ENCODE results near the gene PROM1. TPM values are rescaled to one million over a fixed set of nuclear protein-coding genes. Genes with fewer than 3 reads are reported as not detected.

PROM1 gene
- total RNA-seq, 1 experiment from 2014 or later, result not detected

- H3K36me3 ChIP-seq, result no peaks in the 10 kb centered on the region
- H3K9me3 ChIP-seq (replicated peaks), result no peaks in the 10 kb centered on the region
- peaks cover 3% of the 10 kb centered on the region for H3K4me1 ChIP-seq (replicated peaks)
- H3K27ac ChIP-seq, result no peak overlapping the region
- no peak for DNase-seq (ENCODE audit: low read depth in 1 of 2, low spot score in 2 of 2)
- H3K4me3 ChIP-seq, result no peak overlapping the region
- no peaks in the 10 kb centered on the region for H3K27me3 ChIP-seq (replicated peaks)
Observed at GRCh38 chr4:16039139-16039538, 44.7 kb downstream of the PROM1 start.

GRCh38 chr4:16037901-16038300 is 45.9 kb downstream of the PROM1 start:
- Histone ChIP-seq H3K27me3 (replicated peaks) (no peaks in the 10 kb centered on the region), H3K4me1 (replicated peaks) (peaks cover 6% of the 10 kb centered on the region), H3K9me3 (replicated peaks) (no peaks in the 10 kb centered on the region), H3K36me3 (no peaks in the 10 kb centered on the region), H3K27ac (no peak overlapping the region), H3K4me3 (no peak overlapping the region)
- no peak for DNase-seq (ENCODE audit: low read depth in 1 of 2, low spot score in 2 of 2)

- Histone ChIP-seq H3K9me3 (replicated peaks) (no peaks in the 10 kb centered on the region), H3K27me3 (replicated peaks) (no peaks in the 10 kb centered on the region), H3K27ac (no peak overlapping the region), H3K4me3 (no peak overlapping the region), H3K4me1 (replicated peaks) (peaks cover 6% of the 10 kb centered on the region), H3K36me3 (no peaks in the 10 kb centered on the region)
- no peak for DNase-seq (ENCODE audit: low read depth in 1 of 2, low spot score in 2 of 2)
Observed at GRCh38 chr4:16035843-16036242, 48.0 kb downstream of the PROM1 start.

GRCh38 chr4:16034010-16034748 is 49.6 kb downstream of the PROM1 start:
- H3K27ac ChIP-seq, result no peak overlapping the region
- no peaks in the 10 kb centered on the region for H3K27me3 ChIP-seq (replicated peaks)
- DNase-seq (ENCODE audit: low read depth in 1 of 2, low spot score in 2 of 2), result peak in 1 of 2 experiments; percentile 9
- H3K36me3 ChIP-seq, result no peaks in the 10 kb centered on the region
- peaks cover 6% of the 10 kb centered on the region for H3K4me1 ChIP-seq (replicated peaks)
- no peak overlapping the region for H3K4me3 ChIP-seq
- no peaks in the 10 kb centered on the region for H3K9me3 ChIP-seq (replicated peaks)

GRCh38 chr4:16032396-16032770 is 51.4 kb downstream of the PROM1 start:
- Histone ChIP-seq H3K27ac (no peak overlapping the region), H3K4me3 (no peak overlapping the region), H3K9me3 (replicated peaks) (no peaks in the 10 kb centered on the region), H3K36me3 (no peaks in the 10 kb centered on the region), H3K4me1 (replicated peaks) (peaks cover 6% of the 10 kb centered on the region), H3K27me3 (replicated peaks) (no peaks in the 10 kb centered on the region)
- DNase-seq (ENCODE audit: low read depth in 1 of 2, low spot score in 2 of 2), result no peak

- H3K4me1 ChIP-seq (replicated peaks), result peaks cover 6% of the 10 kb centered on the region
- no peak overlapping the region for H3K4me3 ChIP-seq
- H3K36me3 ChIP-seq, result no peaks in the 10 kb centered on the region
- H3K27me3 ChIP-seq (replicated peaks), result no peaks in the 10 kb centered on the region
- H3K9me3 ChIP-seq (replicated peaks), result no peaks in the 10 kb centered on the region
- H3K27ac ChIP-seq, result no peak overlapping the region
- DNase-seq (ENCODE audit: low read depth in 1 of 2, low spot score in 2 of 2), result no peak
Observed at GRCh38 chr4:16031546-16032395, 52.1 kb downstream of the PROM1 start.

- Histone ChIP-seq H3K4me1 (replicated peaks) (peaks cover 6% of the 10 kb centered on the region), H3K27me3 (replicated peaks) (no peaks in the 10 kb centered on the region; the same call in 1 of the 2 replicates), H3K36me3 (no peaks in the 10 kb centered on the region), H3K27ac (no peak overlapping the region), H3K4me3 (no peak overlapping the region), H3K9me3 (replicated peaks) (no peaks in the 10 kb centered on the region)
- no peak for DNase-seq (ENCODE audit: low read depth in 1 of 2, low spot score in 2 of 2)
Observed at GRCh38 chr4:16029886-16030285, 53.9 kb downstream of the PROM1 start.

- peak in 1 of 2 experiments; percentile 9 for DNase-seq (ENCODE audit: low read depth in 1 of 2, low spot score in 2 of 2)
- Histone ChIP-seq H3K9me3 (replicated peaks) (no peaks in the 10 kb centered on the region), H3K27ac (no peak overlapping the region), H3K36me3 (no peaks in the 10 kb centered on the region), H3K4me1 (replicated peaks) (peaks cover 5% of the 10 kb centered on the region), H3K4me3 (no peak overlapping the region), H3K27me3 (replicated peaks) (no peaks in the 10 kb centered on the region; the same call in 1 of the 2 replicates)
Observed at GRCh38 chr4:16029262-16029661, 54.6 kb downstream of the PROM1 start.

GRCh38 chr4:16027626-16028025 is 56.2 kb downstream of the PROM1 start:
- Histone ChIP-seq H3K9me3 (replicated peaks) (no peaks in the 10 kb centered on the region), H3K36me3 (no peaks in the 10 kb centered on the region), H3K4me1 (replicated peaks) (no peaks in the 10 kb centered on the region), H3K27ac (no peak overlapping the region), H3K4me3 (no peak overlapping the region), H3K27me3 (replicated peaks) (no peaks in the 10 kb centered on the region; the same call in 1 of the 2 replicates)
- DNase-seq (ENCODE audit: low read depth in 1 of 2, low spot score in 2 of 2), result no peak

GRCh38 chr4:16027114-16027513 is 56.7 kb downstream of the PROM1 start:
- Histone ChIP-seq H3K9me3 (replicated peaks) (no peaks in the 10 kb centered on the region), H3K4me3 (no peak overlapping the region)
- no peak for DNase-seq (ENCODE audit: low read depth in 1 of 2, low spot score in 2 of 2)

GRCh38 chr4:16026160-16026761 is 57.6 kb downstream of the PROM1 start:
- no peaks in the 10 kb centered on the region for H3K4me1 ChIP-seq (replicated peaks)
- H3K27ac ChIP-seq, result no peak overlapping the region
- no peaks in the 10 kb centered on the region for H3K36me3 ChIP-seq
- no peaks in the 10 kb centered on the region; the same call in 1 of the 2 replicates for H3K27me3 ChIP-seq (replicated peaks)
- no peaks in the 10 kb centered on the region for H3K9me3 ChIP-seq (replicated peaks)
- no peak overlapping the region for H3K4me3 ChIP-seq
- peak in 1 of 2 experiments; percentile 25 for DNase-seq (ENCODE audit: low read depth in 1 of 2, low spot score in 2 of 2)

More at GRCh38 chr4:16027114-16027513, 56.7 kb downstream of the PROM1 start:
- Histone ChIP-seq H3K27ac (no peak overlapping the region), H3K4me1 (replicated peaks) (no peaks in the 10 kb centered on the region), H3K27me3 (replicated peaks) (no peaks in the 10 kb centered on the region; the same call in 1 of the 2 replicates), H3K36me3 (no peaks in the 10 kb centered on the region)

GRCh38 chr4:16025268-16025667 is 58.6 kb downstream of the PROM1 start:
- no peak overlapping the region for H3K27ac ChIP-seq
- H3K4me3 ChIP-seq, result no peak overlapping the region
- H3K9me3 ChIP-seq (replicated peaks), result no peaks in the 10 kb centered on the region
- no peak for DNase-seq (ENCODE audit: low read depth in 1 of 2, low spot score in 2 of 2)
- H3K36me3 ChIP-seq, result no peaks in the 10 kb centered on the region
- no peaks in the 10 kb centered on the region for H3K4me1 ChIP-seq (replicated peaks)
- H3K27me3 ChIP-seq (replicated peaks), result no peaks in the 10 kb centered on the region; the same call in 1 of the 2 replicates

GRCh38 chr4:16023776-16024408 is 59.9 kb downstream of the PROM1 start:
- Histone ChIP-seq H3K27ac (no peak overlapping the region), H3K27me3 (replicated peaks) (no peaks in the 10 kb centered on the region; the same call in 1 of the 2 replicates), H3K36me3 (no peaks in the 10 kb centered on the region), H3K9me3 (replicated peaks) (no peaks in the 10 kb centered on the region), H3K4me3 (no peak overlapping the region), H3K4me1 (replicated peaks) (no peaks in the 10 kb centered on the region)
- DNase-seq (ENCODE audit: low read depth in 1 of 2, low spot score in 2 of 2), result no peak
